GM12878 (cell line): ENCODE results near the gene INSC.
A peak's percentile ranks its signal among the peaks of the same experiment; 100 is the strongest.

ENCODE experiments used
- BMI1 ChIP-seq: fragments of 450-650 bp; IDR thresholded peaks from 2 replicates; pipeline ENCODE4 v1.6.1; 2016; ENCODE audit warnings: mild to moderate bottlenecking, moderate library complexity, borderline replicate concordance
- EZH2 ChIP-seq: IDR thresholded peaks from 2 replicates; pipeline ENCODE4 v1.6.1; 2012; ENCODE audit warnings: low read depth, mild to moderate bottlenecking, control low read depth, inconsistent platforms, low read length, borderline replicate concordance; ENCODE audit not compliant: control insufficient read depth
- MXI1 ChIP-seq: fragments of 150-350 bp; IDR thresholded peaks from 2 replicates; pipeline ENCODE4 v1.6.1; 2011; ENCODE audit warnings: low read depth, mild to moderate bottlenecking, inconsistent platforms, low read length, improper control_type of control experiment
- POLR2A ChIP-seq: IDR thresholded peaks from 2 replicates; pipeline ENCODE4 v1.6.1; 2011; ENCODE audit warnings: low read depth, mild to moderate bottlenecking, low read length
- SMAD1 ChIP-seq: fragments of 450-650 bp; IDR thresholded peaks from 2 replicates; pipeline ENCODE4 v1.6.1; 2018; ENCODE audit warnings: mild to moderate bottlenecking, low read depth; ENCODE audit not compliant: partially characterized antibody
- TF ChIP-seq, protein P1 (sequence below), 3 experiments: IDR thresholded peaks in 2 of 3; conservative IDR thresholded peaks in 1 of 3; 2 replicates each; pipeline ENCODE4 v1.5.1; 2011; ENCODE audit warnings: low read depth in 3 of 3, low read length in 3 of 3, mild to moderate bottlenecking in 3 of 3, control low read depth in 2 of 3, moderate library complexity in 2 of 3, inconsistent platforms in 1 of 3, mixed read lengths in 1 of 3; ENCODE audit not compliant: control insufficient read depth in 2 of 3, insufficient read depth in 1 of 3; ENCODE audit errors: extremely low read depth in 1 of 3

GRCh38 chr11:15159085-15159484 is 44.4 kb downstream of the INSC start:
- TF ChIP-seq, protein P1, sequence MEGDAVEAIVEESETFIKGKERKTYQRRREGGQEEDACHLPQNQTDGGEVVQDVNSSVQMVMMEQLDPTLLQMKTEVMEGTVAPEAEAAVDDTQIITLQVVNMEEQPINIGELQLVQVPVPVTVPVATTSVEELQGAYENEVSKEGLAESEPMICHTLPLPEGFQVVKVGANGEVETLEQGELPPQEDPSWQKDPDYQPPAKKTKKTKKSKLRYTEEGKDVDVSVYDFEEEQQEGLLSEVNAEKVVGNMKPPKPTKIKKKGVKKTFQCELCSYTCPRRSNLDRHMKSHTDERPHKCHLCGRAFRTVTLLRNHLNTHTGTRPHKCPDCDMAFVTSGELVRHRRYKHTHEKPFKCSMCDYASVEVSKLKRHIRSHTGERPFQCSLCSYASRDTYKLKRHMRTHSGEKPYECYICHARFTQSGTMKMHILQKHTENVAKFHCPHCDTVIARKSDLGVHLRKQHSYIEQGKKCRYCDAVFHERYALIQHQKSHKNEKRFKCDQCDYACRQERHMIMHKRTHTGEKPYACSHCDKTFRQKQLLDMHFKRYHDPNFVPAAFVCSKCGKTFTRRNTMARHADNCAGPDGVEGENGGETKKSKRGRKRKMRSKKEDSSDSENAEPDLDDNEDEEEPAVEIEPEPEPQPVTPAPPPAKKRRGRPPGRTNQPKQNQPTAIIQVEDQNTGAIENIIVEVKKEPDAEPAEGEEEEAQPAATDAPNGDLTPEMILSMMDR (IDR thresholded peaks at IDR 0.05 in 2 of 3, conservative IDR thresholded peaks at IDR 0.05 in 1 of 3; ENCODE audit: control insufficient read depth in 2 of 3, extremely low read depth in 1 of 3, insufficient read depth in 1 of 3, low read depth in 3 of 3, low read length in 3 of 3): peak; percentile 37 to 56 (median 53); a peak in 5 of 6 replicates
- TF ChIP-seq SMAD1 (no peak), EZH2 (no peak), MXI1 (no peak), BMI1 (no peak), POLR2A (no peak)
